ENCODE measurements around the gene MTFR1L.

GRCh38 chr1:25844536-25845337 lies 25.0 kb downstream of the MTFR1L start:
- TF ChIP-seq CTCF (IDR thresholded peaks at IDR 0.05) (no peak), POLR2A (IDR thresholded peaks at IDR 0.05) (no peak)

Data from heart left ventricle (tissue), 13 donors.